GM12878 (cell line): ENCODE measurements around the gene CLECL1. TPM values are rescaled to one million over a fixed set of nuclear protein-coding genes. Genes with fewer than 3 reads are reported as not detected.

Experiments
- ATAC-seq: fragments of 200-7000 bp; cut with Tn5 transposase; 3 replicates; pipeline ENCODE4 v1.9.1; 2020; ENCODE audit warnings: mild to moderate bottlenecking, moderate library complexity
- Bru-seq: library from RNA; stranded (reverse); fragments of 400-500 nt; gene quantifications from one replicate; lab custom pipeline; 2021; lab: Mats Ljungman, UMichigan
- BruChase-seq, 2 experiments: library from RNA; stranded (reverse); fragments of 400-500 nt; gene quantifications; one replicate each; lab custom pipeline; 2021; lab: Mats Ljungman, UMichigan
- BruUV-seq: library from RNA; stranded (reverse); fragments of 400-500 nt; replicated peaks from 2 replicates; lab custom pipeline; 2021; lab: Mats Ljungman, UMichigan
- CTCF ChIA-PET: fragments of 300-600 bp; sonication (Branson Sonifier 250); formaldehyde crosslinking; extraction: SDS; loops from one replicate; lab custom pipeline; 2021; ENCODE audit warnings: inconsistent platforms; lab: Yijun Ruan, JAX
- POLR2A ChIA-PET: fragments of 350-600 bp; formaldehyde crosslinking; extraction: SDS; loops from one replicate; lab custom pipeline; 2021; ENCODE audit warnings: inconsistent platforms; lab: Charles Lee
- RAD21 ChIA-PET: fragments of 300-600 bp; sonication (Branson Sonifier 250); formaldehyde crosslinking; loops from one replicate; lab custom pipeline; 2023; ENCODE audit warnings: antibody characterized with exemption; ENCODE audit not compliant: unreplicated experiment; lab: Charles Lee
- SMC1A ChIA-PET: fragments of 300-600 bp; sonication (Branson Sonifier 250); formaldehyde crosslinking; loops from one replicate; lab custom pipeline; 2023; ENCODE audit not compliant: unreplicated experiment, uncharacterized antibody; lab: Charles Lee
- DNase-seq: peaks from one replicate; pipeline ENCODE4 v3.0.0-alpha.2; 2011; ENCODE audit warnings: low read depth, low spot score
- FAIRE-seq: peaks from 3 replicates; lab custom pipeline; 2011; peaks lifted over from hg19 to GRCh38; lab: Jason Lieb, UNC
- H2AFZ ChIP-seq: 2 replicates; pipeline ENCODE4 v1.6.0; 2011; ENCODE audit warnings: low read depth, low read length, control low read depth; ENCODE audit not compliant: control insufficient read depth
- H3K27ac ChIP-seq: 2 replicates; pipeline ENCODE4 v1.5.1; 2011; ENCODE audit warnings: control low read depth; ENCODE audit not compliant: control insufficient read depth, insufficient read depth
- H3K27me3 ChIP-seq, 2 experiments: replicated peaks in 1 of 2; 2 replicates each; pipeline versions ENCODE4 v1.6.0 to v1.6.1; 2011; ENCODE audit warnings: low read length in 1 of 2; ENCODE audit not compliant: control insufficient read depth in 2 of 2, insufficient read depth in 2 of 2
- H3K36me3 ChIP-seq, 2 experiments: 2 replicates each; pipeline ENCODE4 v1.5.1; 2011; ENCODE audit warnings: low read length in 1 of 2; ENCODE audit not compliant: control insufficient read depth in 2 of 2, insufficient read depth in 2 of 2
- H3K4me1 ChIP-seq: 2 replicates; pipeline ENCODE4 v1.6.1; 2011; ENCODE audit warnings: mild to moderate bottlenecking, low read length, moderate library complexity, mixed read lengths; ENCODE audit not compliant: control insufficient read depth, insufficient read depth
- H3K4me2 ChIP-seq: 2 replicates; pipeline ENCODE4 v1.6.0; 2011; ENCODE audit warnings: control low read depth; ENCODE audit not compliant: control insufficient read depth, insufficient read depth
- H3K4me3 ChIP-seq: fragments of 200-600 bp; sonication (generic); 2 replicates; pipeline ENCODE4 v1.5.1; 2016
- H3K79me2 ChIP-seq: 2 replicates; pipeline ENCODE4 v1.6.0; 2011; ENCODE audit warnings: low read length; ENCODE audit not compliant: control insufficient read depth, insufficient read depth
- H3K9ac ChIP-seq: 2 replicates; pipeline ENCODE4 v1.8.0; 2011; ENCODE audit warnings: low read length, control low read depth, mixed read lengths; ENCODE audit not compliant: control insufficient read depth, insufficient read depth
- H3K9me3 ChIP-seq: replicated peaks from 3 replicates; pipeline ENCODE4 v1.5.1; 2011; ENCODE audit warnings: mild to moderate bottlenecking, low read length; ENCODE audit not compliant: control insufficient read depth, insufficient read depth
- H4K20me1 ChIP-seq: 2 replicates; pipeline ENCODE4 v1.6.0; 2011; ENCODE audit not compliant: control insufficient read depth, insufficient read depth
- ATF7 ChIP-seq: fragments of 450-650 bp; IDR thresholded peaks from 2 replicates; pipeline ENCODE4 v1.6.1; 2016; ENCODE audit warnings: low read depth, mild to moderate bottlenecking
- CHD1 ChIP-seq: IDR thresholded peaks from 2 replicates; pipeline ENCODE4 v1.6.1; 2012; ENCODE audit warnings: low read depth, low read length, improper control_type of control experiment
- ETV6 ChIP-seq, 2 experiments: fragments of 450-650 bp in 1 of 2; IDR thresholded peaks in 1 of 2; conservative IDR thresholded peaks in 1 of 2; 2 replicates each; pipeline ENCODE4 v1.6.1; 2014; ENCODE audit warnings: antibody characterized with exemption in 1 of 2, borderline replicate concordance in 1 of 2, low read depth in 1 of 2, mild to moderate bottlenecking in 1 of 2, moderate library complexity in 1 of 2
- IRF4 ChIP-seq: IDR thresholded peaks from 2 replicates; pipeline ENCODE4 v1.6.1; 2011; ENCODE audit warnings: low read depth, low read length
- MTA2 ChIP-seq: fragments of 450-650 bp; IDR thresholded peaks from 2 replicates; pipeline ENCODE4 v1.6.1; 2016; ENCODE audit warnings: low read depth, mild to moderate bottlenecking, moderate library complexity
- POLR2AphosphoS5 ChIP-seq: IDR thresholded peaks from 2 replicates; pipeline ENCODE4 v1.6.1; 2011; ENCODE audit warnings: mild to moderate bottlenecking, low read length, inconsistent platforms
- POU2F2 ChIP-seq: IDR thresholded peaks from 3 replicates; pipeline ENCODE4 v1.6.1; 2011; ENCODE audit warnings: low read depth, mild to moderate bottlenecking, low read length, borderline replicate concordance
- SMARCA5 ChIP-seq: fragments of 450-650 bp; IDR thresholded peaks from 2 replicates; pipeline ENCODE4 v1.6.1; 2017; ENCODE audit warnings: mild to moderate bottlenecking
- SREBF1 ChIP-seq: IDR thresholded peaks from 2 replicates; pipeline ENCODE4 v1.6.1; 2012; ENCODE audit warnings: mild to moderate bottlenecking, low read length
- WGBS: methylation state at CpG from one replicate; pipeline ENCODE4 v1.1.6; 2016; ENCODE audit warnings: low lambda C conversion rate; ENCODE audit not compliant: insufficient replicate concordance, insufficient coverage; ENCODE audit errors: missing lambda C conversion rate; 5-methylcytosine and 5-hydroxymethylcytosine counted together
- in situ Hi-C: fragments of 300-500 bp; cut with MboI; formaldehyde crosslinking; loops from 9 replicates; pipeline ENCODE4 v1.14.3; 2018; ENCODE audit warnings: mixed read lengths
- intact Hi-C: fragments of 100-400 bp; cut with micrococcal nuclease; formaldehyde crosslinking; loops from one replicate; pipeline ENCODE4 v1.14.2; 2022; ENCODE audit not compliant: unreplicated experiment
- long read RNA-seq, 2 experiments: library from polyadenylated mRNA; unstranded; transcript quantifications; one replicate each; pipeline ENCODE4 v2.0.0, GENCODE V29; 2019 to 2020
- polyA minus RNA-seq, 3 experiments: library from RNA; depleted of rRNA, polyadenylated mRNA; stranded (reverse); fragments of >200 nt; gene quantifications; 2 replicates each; pipeline ENCODE4 v1.2.3, GENCODE V29; 2011
- polyA plus RNA-seq, 11 experiments: library from polyadenylated mRNA; depleted of rRNA in 4 of 11; unstranded in 6 of 11; stranded (reverse) in 5 of 11; fragments of >200 nt; fragmentation: Nextera tagmentation in 4 of 11; fragmentation: Illumina TruSeq in 1 of 11; extraction: Ambion mirVana in 4 of 11; extraction: Trizol in 1 of 11; gene quantifications; 1 replicate in 1 of 11; 2 replicates in 10 of 11; pipeline versions ENCODE4 v1.2.1 to v1.2.3, GENCODE V29; 2011 to 2016; ENCODE audit warnings: inconsistent platforms in 2 of 11, missing spikeins in 2 of 11, low read depth in 1 of 11
- total RNA-seq, 4 experiments: library from RNA; depleted of rRNA in 3 of 4; stranded (reverse); fragments of >200 nt in 3 of 4; fragmentation: Illumina TruSeq in 1 of 4; extraction: Trizol in 1 of 4; gene quantifications; 2 replicates each; pipeline versions ENCODE4 v1.2.1 to v1.2.3, GENCODE V29; 2013 to 2021
- TF ChIP-seq, protein P1 (sequence below): fragments of 450-650 bp; IDR thresholded peaks from 2 replicates; pipeline ENCODE4 v1.6.1; 2016; ENCODE audit warnings: mild to moderate bottlenecking
- TF ChIP-seq, protein P2 (sequence below): IDR thresholded peaks from 2 replicates; pipeline ENCODE4 v1.6.1; 2012; ENCODE audit warnings: mild to moderate bottlenecking, low read depth, low read length
- TF ChIP-seq, protein P3 (sequence below): fragments of 450-650 bp; IDR thresholded peaks from 2 replicates; pipeline ENCODE4 v1.6.1; 2017; ENCODE audit warnings: low read depth, mild to moderate bottlenecking, moderate library complexity

CLECL1 gene
- 0.92 and 0.98 TPM in 2 replicates for total RNA-seq (2013; cell fraction: nucleolus; rRNA removed)
- 25.0 and 25.9 TPM in 2 replicates for total RNA-seq (2014; rRNA removed)
- 43.7 and 44.2 TPM in 2 replicates for total RNA-seq (2014; rRNA removed; fragmentation: Illumina TruSeq; extraction: Trizol)
- 29.0 and 33.6 TPM in 2 replicates for total RNA-seq (2021)
- polyA plus RNA-seq (2011; ENCODE audit: low read depth), result 95.5 TPM
- polyA plus RNA-seq (2011; rRNA removed), result 4.6 and 7.9 TPM in 2 replicates
- 1.9 and 2.1 TPM in 2 replicates for polyA plus RNA-seq (2011; cell fraction: cytosol; rRNA removed)
- 1.6 and 3.5 TPM in 2 replicates for polyA plus RNA-seq (2011; cell fraction: nucleus; rRNA removed)
- polyA plus RNA-seq (2012), result 87.0 and 87.9 TPM in 2 replicates
- 48.6 and 53.9 TPM in 2 replicates for polyA plus RNA-seq (2014; fragmentation: Illumina TruSeq; extraction: Trizol)
- 10 to 100 TPM; 53.3 to 56.5 TPM for polyA plus RNA-seq (2014; fragmentation: Nextera tagmentation; extraction: Ambion mirVana)
- polyA plus RNA-seq (2014; rRNA removed), result 35.7 and 37.8 TPM in 2 replicates
- 10 to 100 TPM; 50.9 to 52.9 TPM for polyA plus RNA-seq (2016; fragmentation: Nextera tagmentation; extraction: Ambion mirVana)
- polyA minus RNA-seq (2011; rRNA and poly(A)+ RNA removed), result 0.88 and 2.4 TPM in 2 replicates
- polyA minus RNA-seq (2011; cell fraction: cytosol; rRNA and poly(A)+ RNA removed), result 2.4 TPM in 1 of 2 replicates, not detected in the other
- 1.8 and 3.0 TPM in 2 replicates for polyA minus RNA-seq (2011; cell fraction: nucleus; rRNA and poly(A)+ RNA removed)
- percentile 85 among the genes with signal in this experiment for Bru-seq, nascent RNA
- BruChase-seq, experiment 1, labeled RNA remaining after a 6-hour chase, result percentile 54 among the genes with signal in this experiment
- BruChase-seq, experiment 2, labeled RNA remaining after a 2-hour chase, result percentile 57 among the genes with signal in this experiment
- long read RNA-seq, experiment 1, partial matches to known transcripts, result 0 of 6 reads
- long read RNA-seq, experiment 1, other reads (novel, unspliced or antisense), result 4 of 6 reads
- long read RNA-seq, experiment 2, transcript CLECL1-201 (2 exons, 670 nt), result major isoform, 17 of 35 reads
- long read RNA-seq, experiment 2, partial matches to known transcripts, result 0 of 35 reads
- long read RNA-seq, experiment 2, other reads (novel, unspliced or antisense), result 17 of 35 reads

DNA sequence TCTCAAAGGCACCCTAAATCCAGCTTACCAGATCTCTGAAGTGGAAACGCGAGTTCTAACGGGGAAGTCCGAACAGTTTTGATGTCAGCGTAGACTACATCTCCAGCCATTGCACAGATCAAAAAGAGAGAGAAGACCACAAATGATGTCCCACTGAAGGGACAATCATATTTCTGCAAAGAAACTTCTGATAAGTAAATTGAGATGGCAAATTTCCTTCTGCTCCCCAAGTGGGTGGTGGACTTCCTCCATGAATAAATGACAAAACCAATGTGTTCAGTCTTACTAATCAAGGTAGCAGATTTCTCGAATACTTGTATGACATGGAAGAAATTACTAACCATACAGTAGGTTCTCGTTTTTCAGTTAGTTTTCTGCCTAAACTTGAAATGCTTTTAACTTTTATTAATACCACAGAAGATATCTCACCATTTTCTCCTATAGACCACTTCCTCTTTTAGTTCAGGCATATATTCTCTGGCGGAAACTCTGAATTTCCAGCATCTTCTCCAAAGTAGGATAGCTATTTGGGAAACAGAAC lies at the start of gene CLECL1:
TSS of gene CLECL1 (minus strand) at position 177 of the 541 bp plus-strand sequence.
- no peaks in the 10 kb centered on the region for H4K20me1 ChIP-seq
- no peak within 1 kb of the TSS for H2AFZ ChIP-seq
- ChIA-PET SMC1A (interaction anchor here (0.7 to 1.2 kb wide), 3 partner anchors 9 to 408 kb away, joined by 3 to 4 read pairs (median 4); no protein-coding TSS in a partner anchor), POLR2A (interaction anchor here (1.7 kb wide), 1 partner anchor 11 kb away, joined by 8 read pairs; no protein-coding TSS in a partner anchor), CTCF (interaction anchor here (0.6 to 1.7 kb wide), 4 partner anchors 10 to 100 kb away, joined by 3 to 7 read pairs (median 4); no protein-coding TSS in a partner anchor), RAD21 (interaction anchor here (1.7 kb wide), 1 partner anchor 63 kb away, joined by 4 read pairs; the partner anchor contains the start of gene CLEC2D)
- WGBS, result under 1% methylated on average over 8 of the region's 8 CpGs
- H3K27me3 ChIP-seq, result no peaks in the 10 kb centered on the region
- H3K9ac ChIP-seq, result peak within 1 kb of the TSS; percentile 82
- no peak for DNase-seq
- peak; percentile 61 for ATAC-seq
- peaks cover 56% of the 10 kb centered on the region for H3K79me2 ChIP-seq
- BruUV-seq, result no TSS peak
- no peaks in the 10 kb centered on the region for H3K36me3 ChIP-seq
- peak within 1 kb of the TSS; percentile 84 for H3K27ac ChIP-seq
- intact Hi-C loops, result no loop called here
- H3K9me3 ChIP-seq, result no peaks in the 10 kb centered on the region
- in situ Hi-C loops, result loop anchor here (5.0 kb wide), 1 partner anchor 86 kb away; no protein-coding TSS in a partner anchor
- FAIRE-seq, result peak; percentile 70
- H3K4me1 ChIP-seq, result peaks cover 9% of the 10 kb centered on the region; the same call in 1 of the 2 replicates
- H3K4me3 ChIP-seq, result peak within 1 kb of the TSS; percentile 80
- peak within 1 kb of the TSS; percentile 49 for H3K4me2 ChIP-seq
- TF ChIP-seq SMARCA5, result no peak
- no peak for TF ChIP-seq SREBF1
- TF ChIP-seq MTA2, result peak; percentile 79
- no peak for TF ChIP-seq CHD1
- 0 out of 2 replicates have a peak, but pooled peaks have one; percentile 40 for TF ChIP-seq IRF4
- TF ChIP-seq POLR2AphosphoS5, result peak; percentile 71
- TF ChIP-seq, protein P1, sequence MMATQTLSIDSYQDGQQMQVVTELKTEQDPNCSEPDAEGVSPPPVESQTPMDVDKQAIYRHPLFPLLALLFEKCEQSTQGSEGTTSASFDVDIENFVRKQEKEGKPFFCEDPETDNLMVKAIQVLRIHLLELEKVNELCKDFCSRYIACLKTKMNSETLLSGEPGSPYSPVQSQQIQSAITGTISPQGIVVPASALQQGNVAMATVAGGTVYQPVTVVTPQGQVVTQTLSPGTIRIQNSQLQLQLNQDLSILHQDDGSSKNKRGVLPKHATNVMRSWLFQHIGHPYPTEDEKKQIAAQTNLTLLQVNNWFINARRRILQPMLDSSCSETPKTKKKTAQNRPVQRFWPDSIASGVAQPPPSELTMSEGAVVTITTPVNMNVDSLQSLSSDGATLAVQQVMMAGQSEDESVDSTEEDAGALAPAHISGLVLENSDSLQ, result 0 out of 2 replicates have a peak, but pooled peaks have one; percentile 14
- TF ChIP-seq, protein P2, sequence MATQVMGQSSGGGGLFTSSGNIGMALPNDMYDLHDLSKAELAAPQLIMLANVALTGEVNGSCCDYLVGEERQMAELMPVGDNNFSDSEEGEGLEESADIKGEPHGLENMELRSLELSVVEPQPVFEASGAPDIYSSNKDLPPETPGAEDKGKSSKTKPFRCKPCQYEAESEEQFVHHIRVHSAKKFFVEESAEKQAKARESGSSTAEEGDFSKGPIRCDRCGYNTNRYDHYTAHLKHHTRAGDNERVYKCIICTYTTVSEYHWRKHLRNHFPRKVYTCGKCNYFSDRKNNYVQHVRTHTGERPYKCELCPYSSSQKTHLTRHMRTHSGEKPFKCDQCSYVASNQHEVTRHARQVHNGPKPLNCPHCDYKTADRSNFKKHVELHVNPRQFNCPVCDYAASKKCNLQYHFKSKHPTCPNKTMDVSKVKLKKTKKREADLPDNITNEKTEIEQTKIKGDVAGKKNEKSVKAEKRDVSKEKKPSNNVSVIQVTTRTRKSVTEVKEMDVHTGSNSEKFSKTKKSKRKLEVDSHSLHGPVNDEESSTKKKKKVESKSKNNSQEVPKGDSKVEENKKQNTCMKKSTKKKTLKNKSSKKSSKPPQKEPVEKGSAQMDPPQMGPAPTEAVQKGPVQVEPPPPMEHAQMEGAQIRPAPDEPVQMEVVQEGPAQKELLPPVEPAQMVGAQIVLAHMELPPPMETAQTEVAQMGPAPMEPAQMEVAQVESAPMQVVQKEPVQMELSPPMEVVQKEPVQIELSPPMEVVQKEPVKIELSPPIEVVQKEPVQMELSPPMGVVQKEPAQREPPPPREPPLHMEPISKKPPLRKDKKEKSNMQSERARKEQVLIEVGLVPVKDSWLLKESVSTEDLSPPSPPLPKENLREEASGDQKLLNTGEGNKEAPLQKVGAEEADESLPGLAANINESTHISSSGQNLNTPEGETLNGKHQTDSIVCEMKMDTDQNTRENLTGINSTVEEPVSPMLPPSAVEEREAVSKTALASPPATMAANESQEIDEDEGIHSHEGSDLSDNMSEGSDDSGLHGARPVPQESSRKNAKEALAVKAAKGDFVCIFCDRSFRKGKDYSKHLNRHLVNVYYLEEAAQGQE, result no peak
- peak in 1 of 2 experiments; percentile 32; a peak in 1 of 4 replicates for TF ChIP-seq ETV6 (conservative IDR thresholded peaks at IDR 0.05 in 1 of 2, IDR thresholded peaks at IDR 0.05 in 1 of 2; ENCODE audit: borderline replicate concordance in 1 of 2, low read depth in 1 of 2)
- TF ChIP-seq POU2F2, result peak; percentile 76; the same call in 2 of the 3 replicates
- TF ChIP-seq, protein P3, sequence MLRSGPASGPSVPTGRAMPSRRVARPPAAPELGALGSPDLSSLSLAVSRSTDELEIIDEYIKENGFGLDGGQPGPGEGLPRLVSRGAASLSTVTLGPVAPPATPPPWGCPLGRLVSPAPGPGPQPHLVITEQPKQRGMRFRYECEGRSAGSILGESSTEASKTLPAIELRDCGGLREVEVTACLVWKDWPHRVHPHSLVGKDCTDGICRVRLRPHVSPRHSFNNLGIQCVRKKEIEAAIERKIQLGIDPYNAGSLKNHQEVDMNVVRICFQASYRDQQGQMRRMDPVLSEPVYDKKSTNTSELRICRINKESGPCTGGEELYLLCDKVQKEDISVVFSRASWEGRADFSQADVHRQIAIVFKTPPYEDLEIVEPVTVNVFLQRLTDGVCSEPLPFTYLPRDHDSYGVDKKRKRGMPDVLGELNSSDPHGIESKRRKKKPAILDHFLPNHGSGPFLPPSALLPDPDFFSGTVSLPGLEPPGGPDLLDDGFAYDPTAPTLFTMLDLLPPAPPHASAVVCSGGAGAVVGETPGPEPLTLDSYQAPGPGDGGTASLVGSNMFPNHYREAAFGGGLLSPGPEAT, result peak; percentile 52; the same call in 1 of the 2 replicates
- TF ChIP-seq ATF7, result peak; percentile 52; the same call in 1 of the 2 replicates
